Type B pancreatic cell (in vitro differentiated cells): Measurements from ENCODE around the gene ZNF792. TPM values are rescaled to one million over a fixed set of nuclear protein-coding genes. Genes with fewer than 3 reads are reported as not detected.

Experiments
- DNase-seq: peaks from one replicate; pipeline ENCODE4 v3.0.0; 2021; ENCODE audit warnings: mixed read lengths; ENCODE audit not compliant: unreplicated experiment; ENCODE audit errors: extremely low spot score
- H3K27ac Mint-ChIP-seq: 2 replicates; pipeline ENCODE4 v1.8.0; 2021; ENCODE audit warnings: mild to moderate bottlenecking, mixed read lengths
- H3K27me3 Mint-ChIP-seq: 2 replicates; pipeline ENCODE4 v1.8.0; 2021; ENCODE audit warnings: mixed read lengths
- H3K36me3 Mint-ChIP-seq: 2 replicates; pipeline ENCODE4 v1.8.0; 2021; ENCODE audit warnings: mixed read lengths
- H3K4me1 Mint-ChIP-seq: one replicate; pipeline ENCODE4 v1.8.0; 2021; ENCODE audit warnings: mixed read lengths; ENCODE audit not compliant: unreplicated experiment
- H3K4me3 Mint-ChIP-seq: 2 replicates; pipeline ENCODE4 v1.8.0; 2021; ENCODE audit warnings: mild to moderate bottlenecking, mixed read lengths
- H3K9me3 Mint-ChIP-seq: 2 replicates; pipeline ENCODE4 v1.8.0; 2021; ENCODE audit warnings: mixed read lengths
- total RNA-seq: library from RNA; stranded (reverse); gene quantifications from 2 replicates; pipeline ENCODE4 v1.2.1, GENCODE V29; 2021; ENCODE audit warnings: low replicate concordance
- TF ChIP-seq, protein P1 (sequence below): fragments of 200-600 bp; sonication (generic); conservative IDR thresholded peaks from 2 replicates; pipeline ENCODE4 v1.5.0; 2021; ENCODE audit warnings: antibody characterized with exemption, mild to moderate bottlenecking

Gene ZNF792
- total RNA-seq, 1 donor from 2014 or later: 6.5 TPM

DNA sequence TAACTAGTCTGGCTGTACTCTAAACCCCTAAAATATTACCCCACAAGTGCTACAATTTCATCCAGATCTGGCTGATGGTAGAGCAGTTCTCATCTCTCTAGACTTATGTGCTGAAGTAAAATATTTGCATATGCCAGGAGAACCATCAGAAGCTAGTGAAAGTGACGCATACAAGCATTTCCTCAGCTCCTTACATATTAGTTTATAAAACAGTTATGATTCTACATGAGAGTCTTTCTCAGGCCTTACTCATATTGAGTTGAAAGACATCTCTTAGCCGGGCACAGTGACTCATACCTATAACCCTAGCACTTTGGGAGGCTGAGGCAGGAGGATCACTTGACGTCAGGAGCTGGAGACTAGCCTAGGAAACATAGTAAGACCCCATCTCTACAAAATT lies 53.3 kb downstream of the ZNF792 start:
- no peak for DNase-seq
- Mint-ChIP-seq H3K36me3 (no peaks in the 10 kb centered on the region), H3K9me3 (peaks cover 4% of the 10 kb centered on the region), H3K27me3 (peaks cover 39% of the 10 kb centered on the region), H3K4me1 (no peaks in the 10 kb centered on the region), H3K4me3 (no peak overlapping the region), H3K27ac (no peak overlapping the region)
- TF ChIP-seq, protein P1, sequence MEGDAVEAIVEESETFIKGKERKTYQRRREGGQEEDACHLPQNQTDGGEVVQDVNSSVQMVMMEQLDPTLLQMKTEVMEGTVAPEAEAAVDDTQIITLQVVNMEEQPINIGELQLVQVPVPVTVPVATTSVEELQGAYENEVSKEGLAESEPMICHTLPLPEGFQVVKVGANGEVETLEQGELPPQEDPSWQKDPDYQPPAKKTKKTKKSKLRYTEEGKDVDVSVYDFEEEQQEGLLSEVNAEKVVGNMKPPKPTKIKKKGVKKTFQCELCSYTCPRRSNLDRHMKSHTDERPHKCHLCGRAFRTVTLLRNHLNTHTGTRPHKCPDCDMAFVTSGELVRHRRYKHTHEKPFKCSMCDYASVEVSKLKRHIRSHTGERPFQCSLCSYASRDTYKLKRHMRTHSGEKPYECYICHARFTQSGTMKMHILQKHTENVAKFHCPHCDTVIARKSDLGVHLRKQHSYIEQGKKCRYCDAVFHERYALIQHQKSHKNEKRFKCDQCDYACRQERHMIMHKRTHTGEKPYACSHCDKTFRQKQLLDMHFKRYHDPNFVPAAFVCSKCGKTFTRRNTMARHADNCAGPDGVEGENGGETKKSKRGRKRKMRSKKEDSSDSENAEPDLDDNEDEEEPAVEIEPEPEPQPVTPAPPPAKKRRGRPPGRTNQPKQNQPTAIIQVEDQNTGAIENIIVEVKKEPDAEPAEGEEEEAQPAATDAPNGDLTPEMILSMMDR: no peak

Other genes starting within 250 kb of the ZNF792 start
- gene ZNF181, start 230.0 kb downstream of the ZNF792 start, total RNA-seq: 6.5 and 8.5 TPM in 2 replicates
- 5.7 and 9.0 TPM in 2 replicates for gene ZNF599, start 191.0 kb downstream of the ZNF792 start, total RNA-seq
- gene ZNF30, start 37.3 kb downstream of the ZNF792 start, total RNA-seq: 4.0 and 6.9 TPM in 2 replicates
- gene GRAMD1A, start 36.1 kb upstream of the ZNF792 start, total RNA-seq: 35.2 and 79.6 TPM in 2 replicates
- 0.88 and 1.1 TPM in 2 replicates for gene SCN1B, start 66.2 kb upstream of the ZNF792 start, total RNA-seq
- gene HPN, start 77.5 kb upstream of the ZNF792 start, total RNA-seq: 15.1 and 17.1 TPM in 2 replicates
- gene FXYD3, start 151.6 kb upstream of the ZNF792 start, total RNA-seq: 77.5 and 157 TPM in 2 replicates
- 0.21 and 2.2 TPM in 2 replicates for gene LGI4, start 170.8 kb upstream of the ZNF792 start, total RNA-seq
- gene FXYD1, start 174.6 kb upstream of the ZNF792 start, total RNA-seq: 2.0 and 5.3 TPM in 2 replicates
- 1.5 TPM in 1 of 2 replicates, not detected in the other for gene FXYD7, start 179.0 kb upstream of the ZNF792 start, total RNA-seq
- 24.2 and 92.8 TPM in 2 replicates for gene FXYD5, start 190.5 kb upstream of the ZNF792 start, total RNA-seq